Calu3 (cell line): Measurements from ENCODE around the gene UBE2D4. TPM values are rescaled to one million over a fixed set of nuclear protein-coding genes. Genes with fewer than 3 reads are reported as not detected.
A peak's percentile ranks its signal among the peaks of the same experiment; 100 is the strongest.
"Not testable (repeated sequence)": the region's sequence is repeated elsewhere in the genome, so short reads cannot be mapped to it uniquely, and the experiment has no call there.

Experiments used
- BruUV-seq: library from RNA; stranded (reverse); fragments of 400-500 nt; replicated peaks from 2 replicates; lab custom pipeline; 2021; lab: Mats Ljungman, UMichigan
- CTCF ChIA-PET: fragments of 300-600 bp; sonication (Branson Sonifier 250); formaldehyde crosslinking; loops from one replicate; lab custom pipeline; 2022; ENCODE audit warnings: antibody characterized with exemption; lab: Charles Lee
- DNase-seq: peaks from one replicate; pipeline ENCODE4 v3.0.0; 2022
- H3K27ac Mint-ChIP-seq: one replicate; pipeline ENCODE4 v1.8.0; 2022; ENCODE audit warnings: mixed read lengths; ENCODE audit not compliant: unreplicated experiment
- H3K27me3 Mint-ChIP-seq: one replicate; pipeline ENCODE4 v1.8.0; 2022; ENCODE audit warnings: mixed read lengths; ENCODE audit not compliant: unreplicated experiment
- H3K36me3 Mint-ChIP-seq: one replicate; pipeline ENCODE4 v1.8.0; 2022; ENCODE audit warnings: mild to moderate bottlenecking, moderate library complexity, mixed read lengths; ENCODE audit not compliant: insufficient read depth, unreplicated experiment
- H3K4me1 Mint-ChIP-seq: one replicate; pipeline ENCODE4 v1.8.0; 2022; ENCODE audit warnings: mild to moderate bottlenecking, low read depth, mixed read lengths; ENCODE audit not compliant: unreplicated experiment
- H3K4me3 Mint-ChIP-seq: one replicate; pipeline ENCODE4 v1.8.0; 2022; ENCODE audit warnings: mild to moderate bottlenecking, low read depth, moderate library complexity, mixed read lengths; ENCODE audit not compliant: unreplicated experiment
- H3K9me3 Mint-ChIP-seq: one replicate; pipeline ENCODE4 v1.8.0; 2022; ENCODE audit warnings: low read depth, mixed read lengths; ENCODE audit not compliant: unreplicated experiment
- CTCF ChIP-seq: fragments of 200-600 bp; IDR thresholded peaks from one replicate; pipeline ENCODE4 v1.8.0; 2022; ENCODE audit warnings: antibody characterized with exemption; ENCODE audit not compliant: unreplicated experiment
- intact Hi-C: fragments of 100-400 bp; cut with micrococcal nuclease; formaldehyde crosslinking; loops from one replicate; pipeline ENCODE4 v1.10.0; 2022; ENCODE audit not compliant: unreplicated experiment
- total RNA-seq: library from RNA; stranded (reverse); gene quantifications from 2 replicates; pipeline ENCODE4 v1.2.3, GENCODE V29; 2022

The UBE2D4 gene
- total RNA-seq, 1 experiment from 2014 or later: 22.7 TPM

- intact Hi-C loops, H3K36me3 Mint-ChIP-seq, DNase-seq, H3K27me3 Mint-ChIP-seq, BruUV-seq, H3K9me3 Mint-ChIP-seq, H3K4me3 Mint-ChIP-seq, H3K4me1 Mint-ChIP-seq, H3K27ac Mint-ChIP-seq: not testable (repeated sequence)
- CTCF ChIA-PET: interaction anchor here (0.6 kb wide), 1 partner anchor 717 kb away, joined by 3 read pairs; no protein-coding TSS in a partner anchor
- peak; percentile 75 for TF ChIP-seq CTCF
Measured at GRCh38 chr7:43985904-43986864, 59.9 kb downstream of the UBE2D4 start.

GRCh38 chr7:43987476-43987875, 61.2 kb downstream of the UBE2D4 start:
- CTCF ChIA-PET: interaction anchor here (0.7 kb wide), 1 partner anchor 106 kb away, joined by 4 read pairs; no protein-coding TSS in a partner anchor
- BruUV-seq, H3K27me3 Mint-ChIP-seq, H3K36me3 Mint-ChIP-seq, H3K27ac Mint-ChIP-seq, intact Hi-C loops, H3K9me3 Mint-ChIP-seq, DNase-seq, H3K4me1 Mint-ChIP-seq, H3K4me3 Mint-ChIP-seq: not testable (repeated sequence)

GRCh38 chr7:43990011-43990585, 63.9 kb downstream of the UBE2D4 start:
- H3K4me1 Mint-ChIP-seq: not testable (repeated sequence)

GRCh38 chr7:43990829-43991228, 64.6 kb downstream of the UBE2D4 start:
- CTCF ChIA-PET, H3K9me3 Mint-ChIP-seq, intact Hi-C loops, H3K4me1 Mint-ChIP-seq, DNase-seq, H3K4me3 Mint-ChIP-seq, H3K27me3 Mint-ChIP-seq, BruUV-seq, H3K27ac Mint-ChIP-seq, H3K36me3 Mint-ChIP-seq: not testable (repeated sequence)

More at GRCh38 chr7:43990011-43990585, 63.9 kb downstream of the UBE2D4 start:
- intact Hi-C loops, H3K27me3 Mint-ChIP-seq, CTCF ChIA-PET, BruUV-seq, DNase-seq, H3K4me3 Mint-ChIP-seq, H3K36me3 Mint-ChIP-seq, H3K9me3 Mint-ChIP-seq, H3K27ac Mint-ChIP-seq: not testable (repeated sequence)

GRCh38 chr7:43992896-43993295, 66.7 kb downstream of the UBE2D4 start:
- BruUV-seq, CTCF ChIA-PET, H3K4me1 Mint-ChIP-seq, DNase-seq, H3K4me3 Mint-ChIP-seq, H3K27ac Mint-ChIP-seq, H3K27me3 Mint-ChIP-seq, H3K9me3 Mint-ChIP-seq, intact Hi-C loops, H3K36me3 Mint-ChIP-seq: not testable (repeated sequence)

- intact Hi-C loops, H3K27ac Mint-ChIP-seq, H3K27me3 Mint-ChIP-seq, H3K9me3 Mint-ChIP-seq, H3K36me3 Mint-ChIP-seq, H3K4me1 Mint-ChIP-seq, H3K4me3 Mint-ChIP-seq, DNase-seq, BruUV-seq, CTCF ChIA-PET: not testable (repeated sequence)
Measured at GRCh38 chr7:43994681-43995080, 68.4 kb downstream of the UBE2D4 start.

GRCh38 chr7:43997532-43997931, 71.3 kb downstream of the UBE2D4 start, which contains the start of gene SPDYE1:
Gene SPDYE1, plus strand, starts transcription at chr7:43997897. Its CDS starts 2,053 bp downstream, at chr7:43999950.
- H3K27ac Mint-ChIP-seq, H3K4me1 Mint-ChIP-seq, H3K9me3 Mint-ChIP-seq, intact Hi-C loops, H3K36me3 Mint-ChIP-seq, DNase-seq, CTCF ChIA-PET, H3K27me3 Mint-ChIP-seq, BruUV-seq, H3K4me3 Mint-ChIP-seq: not testable (repeated sequence)
